ENCODE measurements around the gene FCHSD2.

Gene FCHSD2

DNA sequence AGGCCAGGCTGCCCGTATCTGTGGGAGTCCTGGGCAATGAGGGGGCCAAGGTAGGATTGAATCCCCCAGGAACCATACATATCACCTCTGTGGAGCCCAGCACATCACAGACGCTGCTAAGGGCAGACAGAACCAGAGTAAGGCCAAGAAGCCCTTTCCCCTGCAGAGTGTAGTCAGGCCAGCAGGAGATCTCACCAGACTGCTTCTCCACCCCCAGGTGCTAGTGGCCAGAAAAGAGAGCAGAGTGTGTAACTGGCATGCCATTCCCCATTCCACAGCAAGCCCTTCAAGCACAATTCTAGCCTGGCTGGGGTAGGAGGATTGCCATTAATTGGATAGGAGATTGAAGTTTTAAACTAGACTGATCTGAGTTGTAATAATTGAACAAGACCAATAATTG is 28.0 kb upstream of the FCHSD2 start:
- no peak for TF ChIP-seq CTCF (IDR thresholded peaks at IDR 0.05; ENCODE audit: low read depth, low read length)
- Histone ChIP-seq H3K4me3 (ENCODE audit: low read depth, low read length) (no peak overlapping the region), H3K9me3 (no peaks in the 10 kb centered on the region), H3K36me3 (no peaks in the 10 kb centered on the region), H3K4me1 (no peaks in the 10 kb centered on the region), H3K27me3 (no peaks in the 10 kb centered on the region)
- DNase-seq, result no peak

DNA sequence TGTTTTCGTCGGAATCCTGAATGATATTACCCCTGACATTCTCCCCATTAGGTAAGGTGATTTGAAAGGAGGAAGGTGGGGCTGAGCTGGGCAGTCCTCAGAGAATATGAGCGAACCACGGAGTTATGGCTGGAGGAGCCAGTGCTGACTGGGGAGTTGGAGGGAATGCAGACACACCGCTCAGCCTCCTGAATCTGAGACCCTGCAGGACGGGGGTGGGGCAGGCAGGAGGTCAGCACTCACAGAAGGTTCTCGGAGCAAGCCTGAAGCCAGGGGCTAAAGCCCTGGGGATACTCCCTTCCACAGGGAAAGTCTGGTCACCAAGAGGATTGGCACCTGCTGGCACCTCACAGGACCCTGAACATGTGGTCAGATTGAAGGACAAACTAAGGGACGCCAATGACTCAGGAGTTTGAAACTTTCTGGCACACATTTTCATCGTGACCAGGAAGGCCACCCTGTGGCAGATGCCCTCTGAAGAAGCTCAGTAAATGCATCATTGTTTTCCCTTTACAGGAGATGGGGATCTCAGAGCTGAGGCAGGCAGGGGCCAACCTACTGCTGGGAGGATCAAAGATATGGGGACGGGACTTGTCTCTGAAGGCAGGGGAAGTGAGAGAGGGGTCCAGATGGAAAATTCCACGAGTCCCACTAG is 26.9 kb upstream of the FCHSD2 start:
- Histone ChIP-seq H3K4me3 (ENCODE audit: low read depth, low read length) (no peak overlapping the region), H3K4me1 (no peaks in the 10 kb centered on the region), H3K36me3 (no peaks in the 10 kb centered on the region), H3K9me3 (no peaks in the 10 kb centered on the region), H3K27me3 (no peaks in the 10 kb centered on the region)
- DNase-seq, result no peak
- TF ChIP-seq CTCF (IDR thresholded peaks at IDR 0.05; ENCODE audit: low read depth, low read length), result no peak

DNA sequence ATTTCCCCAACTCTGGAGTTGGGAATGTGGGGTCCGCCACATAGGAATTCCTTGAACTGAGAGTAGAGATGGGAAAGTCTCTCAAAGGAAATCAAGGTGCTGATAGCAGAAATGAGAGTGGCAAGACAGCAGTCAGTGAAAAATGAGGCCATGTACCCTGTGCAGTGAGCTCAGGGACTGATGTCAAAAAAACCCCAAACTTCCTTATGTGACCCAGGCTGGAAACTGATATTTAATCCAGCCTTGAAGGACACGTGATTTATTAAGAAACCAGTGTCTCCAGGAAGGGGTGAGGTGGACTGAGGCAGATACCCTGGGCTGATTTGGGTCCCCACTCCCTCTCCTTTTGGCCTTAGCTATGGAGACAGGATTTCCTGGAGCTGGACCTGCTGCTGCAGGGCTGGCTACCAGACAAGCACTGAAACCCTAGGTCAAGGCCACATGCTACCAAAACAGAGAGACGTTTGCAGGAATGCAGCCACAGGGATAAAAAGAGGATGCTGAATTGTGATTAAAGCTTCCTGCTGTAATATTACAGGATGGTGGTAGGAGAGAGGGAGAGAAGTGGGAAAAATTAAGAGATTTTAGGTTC is 25.3 kb upstream of the FCHSD2 start:
- Histone ChIP-seq H3K36me3 (no peaks in the 10 kb centered on the region), H3K9me3 (no peaks in the 10 kb centered on the region), H3K27me3 (no peaks in the 10 kb centered on the region), H3K4me3 (ENCODE audit: low read depth, low read length) (no peak overlapping the region), H3K4me1 (no peaks in the 10 kb centered on the region)
- no peak for TF ChIP-seq CTCF (IDR thresholded peaks at IDR 0.05; ENCODE audit: low read depth, low read length)
- DNase-seq, result no peak

DNA sequence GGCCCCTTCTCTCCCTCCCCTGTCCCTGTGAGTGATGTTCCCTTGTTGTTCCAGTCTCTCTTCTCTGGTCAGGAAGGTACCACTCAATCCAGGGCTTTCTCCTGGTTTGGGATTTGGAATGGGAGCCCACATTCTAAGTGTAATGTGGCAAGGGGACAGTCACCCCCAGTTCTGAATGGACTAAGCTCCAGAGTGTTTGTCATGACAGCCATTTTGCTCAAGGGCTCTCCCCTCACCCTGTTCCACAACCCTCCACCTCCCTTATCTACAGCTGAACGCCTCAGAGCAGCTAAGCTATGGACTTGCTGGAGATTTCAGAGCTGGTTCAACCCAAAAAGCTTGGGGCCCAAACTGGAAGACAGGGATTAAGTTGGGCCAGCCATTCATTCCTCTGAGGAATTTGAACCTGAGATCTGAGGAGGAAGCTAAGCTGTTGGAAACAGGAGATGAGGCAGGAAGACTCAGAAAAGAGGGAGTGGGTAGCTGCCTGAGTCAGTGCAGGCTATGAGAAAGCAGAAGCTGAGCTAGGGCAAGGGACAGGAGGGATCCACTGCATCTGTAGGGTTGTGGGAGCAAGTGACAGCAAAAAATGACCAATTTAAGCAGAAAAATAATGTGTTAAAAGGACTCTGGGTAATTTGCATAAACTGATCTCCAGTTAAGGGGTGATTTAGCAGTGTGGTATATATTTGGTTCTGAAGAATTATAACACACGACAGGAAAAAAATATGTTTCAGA is 22.9 kb upstream of the FCHSD2 start:
- no peaks in the 10 kb centered on the region for H3K9me3 ChIP-seq
- DNase-seq, result no peak
- no peaks in the 10 kb centered on the region for H3K27me3 ChIP-seq
- no peak for TF ChIP-seq CTCF (IDR thresholded peaks at IDR 0.05; ENCODE audit: low read depth, low read length)
- no peaks in the 10 kb centered on the region for H3K4me1 ChIP-seq
- no peaks in the 10 kb centered on the region for H3K36me3 ChIP-seq
- no peak overlapping the region for H3K4me3 ChIP-seq (ENCODE audit: low read depth, low read length)

DNA sequence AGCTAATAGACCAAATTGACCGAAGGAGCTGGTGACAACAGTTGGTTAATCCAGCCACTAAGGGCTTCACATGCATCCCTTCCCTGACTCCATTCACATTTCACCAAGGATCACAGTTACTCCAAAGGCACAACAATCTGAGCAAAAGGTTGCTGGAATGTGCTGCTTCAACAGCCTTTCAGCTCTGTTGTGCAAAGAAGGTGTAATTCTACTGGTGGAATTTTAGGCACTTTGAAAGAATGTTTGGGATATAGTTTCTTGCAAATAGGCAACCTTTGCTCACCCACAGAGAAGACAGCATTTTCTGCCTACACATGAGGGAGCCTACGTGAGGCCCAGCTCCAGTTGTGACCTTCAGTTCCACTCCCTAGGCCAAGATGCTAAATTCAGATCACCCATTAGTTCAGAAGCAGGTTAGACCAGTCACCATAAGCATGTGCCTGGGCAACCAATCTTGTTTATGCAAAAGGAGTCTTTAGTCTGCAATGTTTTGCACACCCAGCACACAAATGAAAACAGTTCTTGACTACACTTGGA is 21.6 kb upstream of the FCHSD2 start:
- DNase-seq, result no peak
- Histone ChIP-seq H3K4me3 (ENCODE audit: low read depth, low read length) (no peak overlapping the region), H3K9me3 (no peaks in the 10 kb centered on the region), H3K4me1 (peaks cover 4% of the 10 kb centered on the region; the same call in 1 of the 2 replicates), H3K27me3 (no peaks in the 10 kb centered on the region), H3K36me3 (no peaks in the 10 kb centered on the region)
- no peak for TF ChIP-seq CTCF (IDR thresholded peaks at IDR 0.05; ENCODE audit: low read depth, low read length)
